ENCODE results near the gene NUCKS1. TPM values are rescaled to one million over a fixed set of nuclear protein-coding genes. Genes with fewer than 3 reads are reported as not detected.

NUCKS1 gene
- total and polyA plus RNA-seq, 2 of the 13 experiments (the other 11 are each of a cell fraction or from before 2014, with no cell fraction given) = 35.5 to 117 TPM

DNA sequence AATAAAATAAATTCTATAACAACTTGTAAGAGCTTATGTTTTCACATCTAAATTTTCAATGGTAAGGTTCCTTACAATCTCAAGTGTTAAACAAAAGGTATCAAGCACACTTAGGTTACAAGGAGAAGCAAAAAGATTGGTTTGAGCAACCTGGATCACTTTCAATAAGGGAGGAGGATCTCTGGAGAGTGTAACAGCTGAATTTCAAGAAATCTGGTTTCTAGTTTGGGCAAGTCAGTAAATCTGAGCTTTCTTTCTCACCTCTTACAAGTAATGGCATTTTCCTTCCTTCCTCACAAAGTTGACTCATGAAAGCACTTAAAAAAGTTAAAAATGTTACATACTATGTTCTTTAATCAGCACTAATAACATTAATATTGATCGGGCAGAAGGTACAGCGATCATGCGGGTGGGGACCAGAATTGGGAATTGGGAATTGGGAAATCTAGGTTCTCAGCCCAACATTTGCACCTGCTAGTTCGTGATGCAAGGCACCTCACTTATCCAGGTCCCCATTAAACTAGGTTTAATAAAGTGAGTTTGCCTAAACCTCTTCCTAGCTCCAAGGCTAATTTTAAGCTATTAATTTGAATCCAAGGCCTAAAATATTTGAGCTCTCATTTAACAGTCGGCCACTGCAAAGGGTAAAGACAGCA lies 3.1 kb downstream of the NUCKS1 start:
- POLR2A ChIA-PET = interaction anchor here (0.9 kb wide), 1 partner anchor 18 kb away, joined by 4 read pairs; no protein-coding TSS in a partner anchor
- H3K27me3 ChIP-seq (ENCODE audit: control insufficient read depth in 1 of 2, insufficient read depth in 2 of 2, low read length in 2 of 2) = no peaks in the 10 kb centered on the region; a peak in 1 of 5 replicates
- WGBS (ENCODE audit: low lambda C conversion rate) = 88% methylated on average over 5 of the region's 5 CpGs
- peaks cover 42% of the 10 kb centered on the region for H4K20me1 ChIP-seq (ENCODE audit: insufficient read depth, low read length)
- CTCF ChIA-PET (ENCODE audit: low intra/inter-chr PET ratio, low total read pairs) = no interaction called here
- no peak overlapping the region for H3K27ac ChIP-seq (ENCODE audit: extremely low read length, insufficient read depth, low read length)
- H3K36me3 ChIP-seq (replicated peaks in 1 of 2; ENCODE audit: control insufficient read depth in 1 of 2, insufficient read depth in 2 of 2, low read length in 2 of 2) = no peaks in the 10 kb centered on the region
- H3K9me3 ChIP-seq (ENCODE audit: low read length) = no peaks in the 10 kb centered on the region
- FAIRE-seq (no peak), ATAC-seq (no peak), DNase-seq (ENCODE audit: low spot score) (no peak)
- intact Hi-C loops (cut with micrococcal nuclease; ENCODE audit: unreplicated experiment) = no loop called here
- peaks cover 70% of the 10 kb centered on the region for H3K79me2 ChIP-seq (ENCODE audit: insufficient read depth, low read length)
- H2AFZ ChIP-seq (ENCODE audit: low read length) = no peak overlapping the region
- peak overlapping the region; percentile 45; the same call in 1 of the 2 replicates for H3K9ac ChIP-seq (ENCODE audit: insufficient read depth, low read depth, low read length)
- in situ Hi-C loops (cut with HindIII; ENCODE audit: extremely low pct_ligation_motif_present, low pct_unique_long_range_greater_than_20kb) = no loop called here
- BruUV-seq (replicated peaks) = no TSS peak
- H3K4me1 ChIP-seq (ENCODE audit: insufficient read depth, low read length) = peaks cover 62% of the 10 kb centered on the region
- peak overlapping the region; percentile 95 for H3K4me2 ChIP-seq (ENCODE audit: low read depth, low read length)
- TF ChIP-seq XBP1 (CRISPR knock-in tag; IDR thresholded peaks at IDR 0.05) = no peak
- TF ChIP-seq ZBTB43 (CRISPR knock-in tag; conservative IDR thresholded peaks at IDR 0.05) = no peak
- no peak for TF ChIP-seq PHF21A (CRISPR knock-in tag; IDR thresholded peaks at IDR 0.05)
- no peak for TF ChIP-seq GFI1 (CRISPR knock-in tag; IDR thresholded peaks at IDR 0.05; ENCODE audit: borderline replicate concordance)
- no peak for TF ChIP-seq ATF6 (CRISPR knock-in tag; conservative IDR thresholded peaks at IDR 0.05)
- TF ChIP-seq RBM22 (optimal IDR thresholded peaks at IDR 0.05; ENCODE audit: low read length) = peak; percentile 13
- TF ChIP-seq KDM4B (CRISPR knock-in tag; IDR thresholded peaks at IDR 0.05) = no peak
- no peak for TF ChIP-seq ZNF510 (CRISPR knock-in tag; IDR thresholded peaks at IDR 0.05; ENCODE audit: low read depth)
- TF ChIP-seq CENPT (CRISPR knock-in tag; IDR thresholded peaks at IDR 0.05; ENCODE audit: low read depth) = no peak
- peak overlapping the region in 2 of 3 experiments; percentile 41 to 81; a peak in 3 of 6 replicates for H3K4me3 ChIP-seq (replicated peaks in 1 of 3; ENCODE audit: insufficient read depth in 1 of 3, low read depth in 2 of 3, low read length in 3 of 3)

Data from HepG2 (cell line).